ENCODE data around the gene SRPK1.
"Not testable (repeated sequence)": the region's sequence is repeated elsewhere in the genome, so short reads cannot be mapped to it uniquely, and the experiment has no call there.

The SRPK1 gene

DNA sequence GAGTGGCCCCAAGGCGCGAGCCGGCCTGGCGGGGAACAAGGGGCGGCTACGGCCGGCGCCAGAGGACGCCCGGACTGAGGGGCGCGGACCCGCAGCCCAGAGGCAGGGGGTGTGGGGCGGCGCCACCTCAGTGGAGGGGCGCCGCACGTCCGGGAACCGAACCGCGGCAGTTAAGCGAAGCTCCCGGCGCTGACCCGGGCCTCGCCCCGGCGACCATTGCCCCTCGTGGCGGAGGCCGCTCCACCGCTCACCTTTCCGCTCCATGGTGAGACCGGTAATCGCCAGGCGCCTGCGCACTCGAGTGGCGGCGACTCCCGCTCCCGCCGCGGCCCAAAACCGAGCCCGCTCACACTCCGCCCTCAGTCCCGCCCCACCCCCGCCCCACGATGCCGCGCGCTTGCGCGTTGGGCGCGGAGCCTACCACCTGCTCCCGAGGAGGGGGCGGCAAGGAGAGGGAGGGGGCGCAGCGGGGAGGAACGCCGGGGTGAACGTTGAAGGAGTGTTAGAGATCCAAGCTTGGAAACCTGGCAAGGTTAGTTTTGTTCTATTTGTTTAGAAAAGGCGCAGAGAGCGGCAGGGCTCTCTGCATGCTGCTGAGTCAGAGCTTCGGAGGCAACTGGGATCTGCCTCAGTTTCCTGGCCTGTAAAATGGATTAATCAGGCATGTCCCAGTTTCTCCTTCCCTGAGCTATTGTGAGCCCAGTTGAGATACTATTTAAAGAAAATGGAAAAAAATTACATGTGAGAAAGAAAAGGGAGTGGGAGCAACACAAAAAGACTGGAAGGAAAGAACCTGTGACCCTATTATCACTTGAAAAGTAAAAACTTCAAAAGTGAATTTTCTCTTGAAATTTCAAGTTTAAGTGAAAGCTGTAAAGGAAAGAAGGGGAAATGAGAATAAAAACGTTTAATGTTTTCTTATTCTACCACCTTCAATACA lies at the start of gene SRPK1:
Gene SRPK1 (minus strand): TSS at position 306 of the 940 bp plus-strand sequence. CDS start 42 bp downstream, at position 264.
- peak; percentile 27 to 91 (median 82) for DNase-seq

DNA sequence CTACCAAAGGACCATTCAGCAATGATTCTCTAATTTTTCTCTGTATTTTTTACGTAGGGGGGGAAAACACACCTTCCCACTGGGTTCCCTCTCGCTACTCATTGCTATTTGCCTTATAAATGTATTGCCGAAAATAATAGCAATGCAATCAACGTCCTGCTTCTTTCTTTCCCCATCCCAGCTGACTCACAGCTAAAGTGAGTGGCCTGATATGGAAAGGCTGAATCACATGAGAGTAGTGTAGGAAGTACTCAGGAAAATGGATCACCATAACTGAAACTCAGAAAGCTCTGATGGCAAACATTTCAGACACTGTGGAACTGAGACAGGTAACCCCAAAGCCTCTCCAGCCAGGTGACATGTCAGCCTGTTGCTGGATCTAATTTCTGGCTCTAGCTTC lies 49.3 kb upstream of the SRPK1 start:
- DNase-seq = no peak

DNA sequence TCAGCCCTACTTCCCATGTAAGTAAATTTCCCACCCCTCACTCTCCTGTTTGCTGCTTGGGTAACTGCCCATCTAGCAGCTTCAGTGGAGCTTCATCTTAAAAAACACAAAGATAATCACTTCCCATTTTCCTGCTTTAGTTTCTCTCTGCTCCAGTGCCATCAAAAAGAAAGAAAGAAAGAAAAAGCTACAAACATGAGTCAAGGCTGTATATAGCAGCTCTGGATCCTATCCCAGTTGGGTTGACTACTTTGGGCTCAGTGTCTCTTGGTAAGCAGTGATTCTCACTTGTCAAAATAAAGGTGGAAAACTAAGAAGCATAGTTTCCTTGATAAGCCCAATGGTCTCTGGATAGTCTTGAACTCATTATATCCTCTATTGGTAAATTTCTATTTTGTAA lies 48.7 kb upstream of the SRPK1 start:
- DNase-seq = no peak

DNA sequence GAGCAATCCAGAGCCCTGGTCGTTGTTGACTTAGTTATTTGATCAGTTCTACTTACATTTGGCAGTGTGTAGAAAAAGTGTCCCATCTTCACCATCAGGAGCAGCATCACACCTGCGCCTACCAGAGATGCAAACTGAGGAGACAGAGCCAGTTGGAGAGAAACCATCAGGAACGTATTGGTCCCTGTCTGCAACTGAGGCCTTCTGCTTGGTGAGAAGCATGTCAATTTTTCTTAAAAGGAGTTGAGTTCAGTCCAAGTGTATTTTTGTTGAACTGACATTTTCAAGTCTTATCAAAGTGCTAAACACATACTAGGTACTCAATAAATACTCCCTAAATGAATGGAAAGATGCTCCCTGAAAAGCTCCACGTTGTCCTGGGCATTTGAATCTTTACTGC lies 47.9 kb upstream of the SRPK1 start:
- no peak for DNase-seq

DNA sequence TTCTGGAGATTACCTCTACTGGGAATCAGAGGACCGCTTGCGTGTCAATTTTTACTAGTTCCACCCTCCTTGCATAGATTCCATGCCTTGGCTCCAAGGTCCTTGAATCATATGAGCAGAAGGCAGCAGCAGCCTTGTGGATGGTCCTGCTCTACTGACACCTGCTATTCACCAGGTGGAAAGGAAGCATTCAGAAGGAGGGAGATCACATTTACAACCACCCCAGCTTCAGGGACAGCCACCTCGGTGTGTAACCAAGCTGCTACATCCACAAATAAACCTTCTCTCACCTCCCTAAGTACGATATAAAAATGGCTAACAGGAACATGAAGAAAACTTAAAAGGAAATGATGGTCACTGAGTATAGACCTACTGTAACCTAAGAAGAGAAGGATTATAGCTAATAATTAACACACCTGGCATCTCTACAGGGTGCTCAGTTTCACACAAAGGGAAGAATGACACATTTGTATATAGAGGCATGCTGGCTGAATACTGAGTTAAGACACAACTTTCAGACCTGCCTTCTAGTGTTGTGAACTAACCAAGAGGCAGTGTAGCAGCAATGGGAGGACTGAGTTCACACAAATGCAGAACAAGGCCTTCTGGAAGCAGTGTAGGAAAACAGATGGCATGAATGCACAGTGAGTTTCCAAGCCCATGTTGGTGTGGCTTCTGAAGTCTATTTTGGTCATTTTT lies 46.3 kb upstream of the SRPK1 start:
- peak in 1 of 14 donors; percentile 83 for DNase-seq

DNA sequence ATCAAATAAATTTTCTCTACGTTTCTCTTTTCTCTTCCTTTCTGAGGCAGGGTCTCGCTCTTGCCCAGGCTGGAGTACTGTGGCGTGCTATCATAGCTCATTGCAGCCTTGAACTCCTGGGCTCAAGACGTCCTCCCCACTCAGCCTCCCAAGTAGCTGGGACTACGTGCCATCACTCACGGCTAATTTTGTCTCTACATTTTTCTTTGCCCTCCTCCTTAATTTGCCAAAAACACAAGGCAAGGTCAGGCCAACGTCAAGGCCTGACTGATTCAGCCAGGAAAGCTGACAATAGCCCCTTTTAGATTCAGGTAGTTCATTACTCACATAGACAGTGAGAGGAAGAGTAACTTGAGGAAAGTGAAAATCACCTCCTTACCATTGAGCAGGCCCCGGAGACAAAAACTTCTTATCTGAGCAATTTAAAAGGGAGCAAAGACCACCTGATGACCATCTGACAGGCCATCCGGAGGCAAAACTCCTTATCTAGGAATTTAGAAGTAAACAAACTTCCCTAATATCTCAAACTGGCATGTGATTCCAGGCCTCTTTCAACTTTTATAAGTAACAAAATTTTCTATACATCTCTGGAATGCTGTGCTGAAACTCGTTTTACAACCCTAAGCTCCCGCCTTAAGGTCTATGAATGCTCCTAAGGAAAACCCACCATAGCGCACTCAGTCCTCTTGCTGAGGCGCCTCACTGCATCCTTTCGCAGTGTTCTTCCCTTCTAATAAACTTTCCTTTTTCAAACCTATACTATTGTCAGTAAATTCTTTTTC lies 42.1 kb upstream of the SRPK1 start:
- DNase-seq = no peak

DNA sequence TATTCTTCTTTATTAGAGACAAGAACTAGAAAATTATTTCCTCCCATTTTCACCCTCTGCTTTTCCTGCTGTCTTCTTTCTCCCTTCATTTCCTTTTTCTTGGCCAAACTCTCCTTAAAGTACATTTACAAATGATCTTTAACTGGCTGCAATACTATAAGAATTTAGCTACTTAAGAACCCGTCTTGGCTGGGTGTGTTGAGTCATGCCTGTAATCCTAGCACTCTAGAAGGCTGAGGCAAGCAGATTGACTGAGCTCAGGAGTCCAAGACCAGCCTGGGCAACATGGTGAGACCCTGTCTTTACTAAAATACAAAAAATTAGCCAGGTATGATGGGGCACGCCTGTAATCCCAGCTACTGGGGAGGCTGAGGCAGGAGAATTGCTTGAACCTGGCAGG lies 39.3 kb upstream of the SRPK1 start:
- no peak for DNase-seq

DNA sequence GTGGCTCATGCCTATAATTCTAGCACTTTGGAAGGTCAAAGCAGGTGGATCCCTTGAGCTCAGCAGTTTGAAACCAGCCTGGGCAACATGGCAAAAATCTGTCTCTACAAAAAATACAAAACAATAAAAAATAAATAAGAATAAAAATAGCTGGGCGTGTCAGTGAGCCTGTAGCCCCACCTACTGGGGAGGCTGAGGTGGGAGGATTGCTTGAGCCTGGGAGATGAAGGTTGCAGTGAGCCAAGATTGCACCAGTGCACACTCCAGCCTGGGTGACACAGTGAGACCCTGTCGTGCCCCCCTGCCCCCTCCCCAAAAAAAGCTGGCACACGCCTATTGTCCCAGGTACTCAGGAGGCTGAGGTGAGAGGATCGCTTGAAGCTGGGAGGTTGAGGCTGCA lies 35.1 kb upstream of the SRPK1 start:
- no peak for DNase-seq

DNA sequence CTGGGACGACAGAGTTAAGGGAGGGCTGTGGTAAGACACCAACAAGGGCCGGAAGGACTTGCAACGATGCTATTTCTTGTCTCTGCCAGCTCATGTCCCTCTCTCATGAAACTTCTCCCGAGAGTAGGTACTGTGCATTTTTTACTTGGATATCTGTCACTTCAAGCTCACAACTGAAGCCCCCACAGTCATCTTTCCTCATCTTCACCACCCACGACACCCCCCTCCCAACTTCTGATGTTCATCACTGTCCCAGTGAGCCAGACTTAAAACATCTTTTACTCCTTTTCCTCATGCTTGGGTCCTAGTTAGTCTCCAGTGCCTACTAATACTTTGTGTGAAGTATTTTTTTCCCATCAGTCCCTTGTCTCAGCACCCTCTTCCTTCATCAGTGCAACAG lies 34.6 kb upstream of the SRPK1 start:
- DNase-seq = no peak

DNA sequence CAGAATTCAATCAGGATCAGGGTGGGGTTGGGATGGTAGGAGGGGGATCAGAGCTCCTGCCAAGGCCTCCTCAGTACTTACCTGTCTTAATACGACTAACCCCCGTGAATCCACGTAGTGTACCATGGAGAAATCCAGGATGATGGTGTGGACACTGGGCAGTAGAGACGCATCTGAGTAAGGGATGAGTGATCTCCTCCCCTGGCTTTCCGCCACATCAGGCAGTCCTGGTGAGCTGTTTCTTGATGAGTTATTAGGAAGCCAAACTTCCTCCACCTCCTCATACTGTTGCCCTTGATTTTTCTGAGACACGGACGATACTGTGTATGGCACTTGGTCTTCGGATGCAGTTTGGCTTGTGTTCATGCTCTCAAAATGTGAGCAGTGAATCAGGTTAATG lies 34.2 kb upstream of the SRPK1 start:
- DNase-seq = no peak

DNA sequence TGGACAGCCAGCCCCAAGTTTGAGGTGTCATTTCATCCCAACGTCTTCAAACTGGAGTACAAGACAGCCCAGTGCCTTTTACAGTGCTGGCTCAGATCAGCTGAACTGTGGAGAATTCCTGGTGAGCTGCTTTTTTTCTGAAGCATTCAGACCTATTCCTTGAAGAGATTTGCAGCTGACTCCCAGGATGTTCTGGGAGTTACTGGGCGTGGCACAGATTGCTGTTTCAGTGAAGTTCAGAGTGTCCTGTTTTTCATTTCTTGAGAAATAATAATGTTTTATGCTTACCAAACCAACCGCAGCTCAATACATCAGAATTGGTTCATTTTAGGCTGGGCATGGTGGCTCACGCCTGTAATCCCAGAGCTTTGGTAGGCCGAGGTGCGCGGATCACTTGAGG lies 33.4 kb upstream of the SRPK1 start:
- no peak for DNase-seq

DNA sequence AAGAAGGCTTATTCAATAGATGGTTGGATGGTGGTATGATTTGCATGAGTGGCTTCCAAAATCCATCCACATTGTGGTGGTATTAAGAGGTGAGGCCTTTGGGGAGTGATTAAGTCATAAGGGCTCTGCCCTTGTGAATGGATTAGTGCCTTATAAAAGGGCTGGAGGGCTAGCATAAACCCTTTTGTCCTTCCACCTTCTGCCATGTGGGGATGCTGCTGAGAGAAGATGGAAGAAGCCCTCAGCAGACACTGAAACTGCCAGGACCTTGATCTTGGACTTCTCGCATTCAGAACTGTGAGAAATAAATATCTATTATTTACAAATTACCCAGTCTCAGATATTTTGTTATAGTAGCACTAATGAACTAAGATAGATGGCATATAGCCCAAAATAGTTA lies 27.8 kb upstream of the SRPK1 start:
- no peak for DNase-seq

DNA sequence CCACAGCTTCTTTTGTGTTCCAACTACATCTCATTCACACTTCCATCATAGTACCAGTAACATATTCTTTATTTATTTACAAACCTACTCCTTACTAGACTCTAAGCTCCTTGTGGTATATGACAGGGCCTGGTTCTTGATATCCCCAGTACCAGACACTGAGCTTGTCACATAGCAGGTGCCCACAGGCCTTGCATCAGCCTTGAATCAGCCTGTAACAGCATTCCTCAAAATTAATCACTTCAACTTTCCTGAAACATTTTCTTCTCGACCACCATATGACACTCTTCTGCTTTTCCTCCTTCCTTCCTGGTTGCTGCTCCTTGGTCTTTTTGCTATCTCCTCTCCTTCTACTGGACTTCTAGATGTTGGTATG lies 24.7 kb upstream of the SRPK1 start:
- no peak for DNase-seq

DNA sequence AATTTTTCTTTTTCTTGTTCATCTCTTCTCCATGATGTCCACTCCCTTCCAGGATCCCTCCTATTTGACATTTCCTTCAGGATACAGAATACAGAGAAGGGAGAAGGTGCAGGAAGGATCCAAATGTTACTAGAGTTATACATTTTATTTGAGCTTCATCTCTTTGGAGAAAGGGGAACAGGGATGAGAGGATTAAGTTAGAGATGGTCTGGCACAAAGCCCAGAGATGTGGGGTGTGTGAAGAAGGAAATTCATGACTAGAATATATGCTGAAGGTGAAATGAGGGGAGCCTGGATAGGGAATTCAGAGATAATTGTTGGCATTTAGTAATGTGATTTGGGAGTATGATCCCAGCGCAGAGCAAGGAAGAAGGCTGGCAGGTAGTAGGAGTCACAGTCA lies 22.5 kb upstream of the SRPK1 start:
- no peak for DNase-seq

DNA sequence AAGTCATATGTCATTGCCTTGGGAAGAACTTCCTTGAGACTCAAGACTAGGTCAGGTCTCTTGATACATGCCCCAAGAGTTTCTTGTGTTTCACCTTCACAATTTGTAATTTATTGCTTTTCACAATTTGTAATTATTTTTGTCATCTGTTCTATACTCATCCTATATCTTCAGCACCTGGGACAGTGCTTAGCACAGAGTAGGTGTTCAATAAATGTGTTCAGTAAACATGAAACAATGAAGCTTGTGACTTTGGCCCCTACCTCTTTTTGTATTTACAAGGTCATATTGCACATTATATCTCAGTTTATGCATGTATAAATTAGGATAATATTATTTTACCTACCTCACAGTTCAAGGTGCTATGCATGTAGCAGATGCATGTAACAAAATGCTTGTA lies 21.5 kb upstream of the SRPK1 start:
- no peak for DNase-seq

DNA sequence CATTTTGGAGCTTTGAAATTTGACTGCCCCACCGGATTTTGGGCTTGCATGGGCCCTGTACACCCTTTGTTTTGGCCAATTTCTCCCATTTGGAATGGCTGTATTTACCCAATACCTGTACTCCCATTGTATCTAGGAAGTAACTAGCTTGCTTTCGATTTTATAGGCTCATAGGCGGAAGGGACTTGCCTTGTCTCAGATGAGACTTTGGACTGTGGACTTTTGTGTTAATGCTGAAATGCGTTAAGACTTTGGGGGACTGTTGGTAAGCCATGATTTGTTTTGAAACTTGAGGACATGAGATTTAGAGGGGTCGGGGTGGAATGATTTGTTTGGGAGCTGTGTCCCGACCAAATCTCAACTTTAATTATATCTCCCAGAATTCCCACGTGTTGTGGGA lies 20.3 kb upstream of the SRPK1 start:
- not testable (repeated sequence) for DNase-seq

DNA sequence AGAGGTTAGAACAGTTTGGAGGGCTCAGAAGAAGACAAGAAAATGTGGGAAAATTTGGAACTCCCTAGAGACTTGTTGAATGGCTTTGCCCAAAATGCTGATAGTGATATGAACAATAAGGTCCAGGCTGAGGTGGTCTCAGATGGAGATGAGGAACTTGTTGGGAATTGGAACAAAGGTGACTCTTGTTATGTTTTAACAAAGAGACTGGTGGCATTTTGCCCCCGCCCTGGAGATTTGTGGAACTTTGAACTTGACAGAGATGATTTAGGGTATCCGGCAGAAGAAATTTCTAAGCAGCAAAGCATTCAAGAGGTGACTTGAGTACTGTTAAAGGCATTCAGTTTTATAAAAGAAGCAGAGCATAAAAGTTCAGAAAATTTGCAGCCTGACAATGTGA lies 19.1 kb upstream of the SRPK1 start:
- DNase-seq = not testable (repeated sequence)

DNA sequence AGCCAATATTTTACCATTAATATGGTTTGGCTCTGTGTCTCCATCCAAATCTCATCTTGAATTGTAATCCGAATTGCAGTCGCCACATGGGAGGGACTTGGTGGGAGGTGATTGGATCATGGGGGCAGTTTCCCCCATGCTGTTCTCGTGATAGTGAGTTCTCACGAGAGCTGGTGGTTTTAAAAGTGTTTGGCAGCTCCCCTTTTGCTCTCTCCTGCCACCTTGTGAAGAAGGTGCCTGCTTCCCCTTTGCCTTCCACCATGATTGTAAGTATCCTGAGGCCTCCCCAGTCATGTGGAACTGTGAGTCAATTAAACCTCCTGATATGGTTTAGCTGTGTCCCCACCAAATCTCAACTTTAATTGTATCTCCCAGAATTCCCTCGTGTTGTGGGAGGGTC lies 18.4 kb upstream of the SRPK1 start:
- not testable (repeated sequence) for DNase-seq

DNA sequence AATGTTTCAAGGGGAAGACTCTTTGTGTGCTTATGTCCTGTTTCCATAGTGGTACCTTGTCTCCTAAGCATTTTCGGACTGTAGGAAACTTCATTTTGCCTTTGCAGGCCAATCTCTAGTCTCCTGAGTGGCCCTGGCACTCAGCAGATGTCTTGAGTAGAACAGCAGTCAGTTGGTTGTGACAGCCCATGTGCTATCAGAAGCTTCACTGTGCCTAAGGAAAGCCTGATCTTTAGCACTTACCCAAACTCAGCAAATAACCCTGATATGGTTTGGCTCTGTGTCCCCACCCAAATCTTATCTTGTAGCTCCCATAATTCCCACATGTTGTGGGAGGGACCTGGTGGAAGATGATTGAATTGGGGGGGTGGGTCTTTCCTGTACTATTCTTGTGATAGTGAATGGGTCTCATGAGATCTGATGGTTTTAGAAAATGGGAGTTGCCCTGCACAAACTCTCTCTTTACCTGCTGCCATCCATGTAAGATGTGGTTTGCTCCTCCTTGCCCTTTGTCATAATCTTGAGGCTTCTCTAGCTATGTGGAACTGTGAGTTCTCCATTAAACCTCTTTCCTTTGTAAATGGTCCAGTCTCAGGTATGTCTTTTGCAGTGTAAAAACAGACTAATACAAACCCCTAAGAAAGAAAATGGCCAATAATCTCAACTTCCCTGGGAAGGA lies 15.9 kb upstream of the SRPK1 start:
- DNase-seq = no peak

DNA sequence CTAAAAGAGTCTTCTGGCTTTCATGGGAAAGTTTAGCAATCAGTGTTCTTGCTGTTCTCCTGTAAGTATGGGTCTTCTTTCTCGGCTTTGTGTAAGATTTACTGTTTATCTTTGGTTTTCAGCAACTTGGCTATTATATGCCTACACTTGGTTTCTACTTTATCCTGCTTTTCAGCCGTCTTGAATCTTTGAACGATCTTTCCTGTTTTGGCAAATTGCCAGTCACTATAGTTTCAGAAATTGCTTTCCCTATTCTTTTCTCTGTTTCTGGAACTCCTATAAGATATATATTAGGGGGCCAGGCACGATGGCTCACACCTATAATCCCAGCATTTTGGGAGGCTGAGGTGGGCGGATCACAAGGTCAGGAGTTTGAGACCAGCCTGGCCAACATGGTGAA lies 14.6 kb upstream of the SRPK1 start:
- DNase-seq = no peak

DNA sequence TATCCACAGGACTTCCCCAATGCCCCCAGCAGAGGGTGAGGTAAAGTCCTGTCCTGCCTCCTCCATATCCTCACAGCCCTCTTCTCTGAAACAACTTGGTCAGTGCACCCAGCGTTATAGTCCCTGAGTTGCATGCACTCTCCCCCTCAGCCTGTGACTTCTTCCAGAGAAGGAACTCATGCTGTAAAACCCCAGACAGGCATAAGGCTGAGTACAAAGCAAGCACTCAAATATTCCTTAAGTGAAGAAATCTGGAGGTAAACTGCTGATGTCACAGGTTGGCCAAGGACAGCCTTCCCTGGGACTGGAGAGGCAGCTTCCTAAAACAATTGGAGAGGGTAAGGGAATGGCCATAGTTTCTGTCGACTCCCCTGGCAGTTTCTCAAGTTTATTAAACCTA lies 12.9 kb upstream of the SRPK1 start:
- DNase-seq = no peak

DNA sequence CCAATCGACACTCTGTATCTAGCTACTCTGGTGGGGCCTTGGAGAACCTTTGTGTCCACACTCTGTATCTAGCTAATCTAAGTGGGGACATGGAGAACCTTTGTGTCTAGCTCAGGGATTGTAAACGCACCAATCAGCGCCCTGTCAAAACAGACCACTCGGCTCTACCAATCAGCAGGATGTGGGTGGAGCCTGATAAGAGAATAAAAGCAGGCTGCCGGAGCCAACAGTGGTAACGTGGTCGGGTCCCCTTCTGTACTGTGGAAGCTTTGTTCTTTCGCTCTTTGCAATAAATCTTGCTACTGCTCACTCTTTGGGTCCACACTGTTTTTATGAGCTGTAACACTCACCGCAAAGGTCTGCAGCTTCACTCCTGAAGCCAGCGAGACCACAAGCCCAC lies 11.0 kb upstream of the SRPK1 start:
- DNase-seq = not testable (repeated sequence)

Data from C1 segment of cervical spinal cord (tissue), 14 donors.